HG02885 (cell line): ENCODE results near the gene SLC8A3.

Experiments used
- ATAC-seq: cut with Tn5 transposase; IDR thresholded peaks from one replicate; pipeline ENCODE4 v1.9.1; 2021; ENCODE audit warnings: mild to moderate bottlenecking; ENCODE audit not compliant: unreplicated experiment, poor library complexity

The SLC8A3 gene

GRCh38 chr14:70077005-70077404 lies 111.7 kb downstream of the SLC8A3 start:
- no peak for ATAC-seq

- peak; percentile 48 for ATAC-seq
These were observed 114.7 kb downstream of the SLC8A3 start for GRCh38 chr14:70073924-70074566.

- ATAC-seq, result no peak
These were observed 119.6 kb downstream of the SLC8A3 start for GRCh38 chr14:70069186-70069585.

GRCh38 chr14:70067810-70068209 lies 120.9 kb downstream of the SLC8A3 start:
- ATAC-seq, result no peak

- ATAC-seq, result no peak
These were observed 124.5 kb downstream of the SLC8A3 start for GRCh38 chr14:70064136-70064865.

GRCh38 chr14:70061108-70061507 lies 127.6 kb downstream of the SLC8A3 start:
- ATAC-seq, result no peak

GRCh38 chr14:70059545-70059944 lies 129.2 kb downstream of the SLC8A3 start:
- ATAC-seq, result no peak

- no peak for ATAC-seq
These were observed 131.1 kb downstream of the SLC8A3 start for GRCh38 chr14:70057519-70058136.

GRCh38 chr14:70052990-70053389 lies 135.8 kb downstream of the SLC8A3 start:
- no peak for ATAC-seq

- ATAC-seq, result no peak
These were observed 138.6 kb downstream of the SLC8A3 start for GRCh38 chr14:70050136-70050535.

GRCh38 chr14:70049605-70050004 lies 139.1 kb downstream of the SLC8A3 start:
- ATAC-seq, result no peak

GRCh38 chr14:70048313-70048654 lies 140.5 kb downstream of the SLC8A3 start:
- no peak for ATAC-seq

- ATAC-seq, result no peak
These were observed 141.0 kb downstream of the SLC8A3 start for GRCh38 chr14:70047598-70048312.

GRCh38 chr14:70045844-70046535 lies 142.8 kb downstream of the SLC8A3 start:
- ATAC-seq, result peak; percentile 71

- no peak for ATAC-seq
These were observed 143.4 kb downstream of the SLC8A3 start for GRCh38 chr14:70045310-70045709.

GRCh38 chr14:70043001-70043400 lies 145.8 kb downstream of the SLC8A3 start:
- ATAC-seq, result no peak

GRCh38 chr14:70036665-70037064 lies 152.1 kb downstream of the SLC8A3 start:
- no peak for ATAC-seq

- ATAC-seq, result no peak
These were observed 154.5 kb downstream of the SLC8A3 start for GRCh38 chr14:70034257-70034656.

GRCh38 chr14:70033561-70033960 lies 155.2 kb downstream of the SLC8A3 start:
- ATAC-seq, result no peak

GRCh38 chr14:70033116-70033515 lies 155.6 kb downstream of the SLC8A3 start:
- no peak for ATAC-seq
